IMR-90 (cell line): ENCODE data around the gene C11orf21. TPM values are rescaled to one million over a fixed set of nuclear protein-coding genes. Genes with fewer than 3 reads are reported as not detected.

ENCODE experiments used
- ATAC-seq: fragments of 200-7000 bp; cut with Tn5 transposase; 2 replicates; pipeline ENCODE4 v1.9.1; 2020; ENCODE audit warnings: low read depth, mild to moderate bottlenecking, moderate library complexity
- BruUV-seq: library from RNA; stranded (reverse); fragments of 400-500 nt; replicated peaks from 2 replicates; lab custom pipeline; 2021; lab: Mats Ljungman, UMichigan
- CTCF ChIA-PET: fragments of 300-600 bp; formaldehyde crosslinking; extraction: SDS; loops from one replicate; lab custom pipeline; 2021; ENCODE audit warnings: antibody characterized with exemption; lab: Yijun Ruan, JAX
- POLR2A ChIA-PET: fragments of 300-600 bp; sonication (Branson Sonifier 250); formaldehyde crosslinking; loops from one replicate; lab custom pipeline; 2022; ENCODE audit warnings: antibody characterized with exemption; ENCODE audit not compliant: unreplicated experiment; lab: Charles Lee
- DNase-seq: peaks from one replicate; pipeline ENCODE4 v3.0.0; 2013
- H2AFZ ChIP-seq: replicated peaks from 2 replicates; pipeline ENCODE3; 2013; ENCODE audit warnings: low read length, mild to moderate bottlenecking; ENCODE audit not compliant: poor library complexity
- H2AK5ac ChIP-seq: 2 replicates; pipeline ENCODE4 v1.6.1; 2013; ENCODE audit warnings: low read depth, low read length, inconsistent platforms
- H2AK9ac ChIP-seq: replicated peaks from 2 replicates; pipeline ENCODE3; 2013; ENCODE audit warnings: mild to moderate bottlenecking, low read depth, low read length, moderate library complexity; ENCODE audit not compliant: poor library complexity
- H2BK120ac ChIP-seq: 2 replicates; pipeline ENCODE4 v1.6.1; 2013; ENCODE audit warnings: low read depth, low read length, inconsistent platforms
- H2BK15ac ChIP-seq: 3 replicates; pipeline ENCODE4 v1.6.1; 2013; ENCODE audit warnings: low read depth, low read length, inconsistent platforms
- H2BK20ac ChIP-seq: 2 replicates; pipeline ENCODE4 v1.6.1; 2013; ENCODE audit warnings: low read depth, mild to moderate bottlenecking, inconsistent platforms, low read length, moderate library complexity
- H2BK5ac ChIP-seq: 2 replicates; pipeline ENCODE4 v1.6.1; 2013; ENCODE audit warnings: mild to moderate bottlenecking, low read depth, low read length, inconsistent platforms; ENCODE audit not compliant: poor library complexity, severe bottlenecking
- H3K14ac ChIP-seq: replicated peaks from 2 replicates; pipeline ENCODE4 v1.6.1; 2013; ENCODE audit warnings: low read depth, low read length, inconsistent platforms
- H3K18ac ChIP-seq: 2 replicates; pipeline ENCODE4 v1.6.1; 2013; ENCODE audit warnings: low read depth, low read length, control low read depth
- H3K23ac ChIP-seq: 2 replicates; pipeline ENCODE4 v1.6.1; 2013; ENCODE audit warnings: low read depth, low read length, inconsistent platforms
- H3K27ac ChIP-seq: 2 replicates; pipeline ENCODE4 v1.5.1; 2013; ENCODE audit warnings: mild to moderate bottlenecking, control low read depth, low read length; ENCODE audit not compliant: insufficient read depth
- H3K27me3 ChIP-seq: 2 replicates; pipeline ENCODE4 v1.6.1; 2013; ENCODE audit warnings: low read length; ENCODE audit not compliant: control insufficient read depth, insufficient read depth
- H3K36me3 ChIP-seq: 2 replicates; pipeline ENCODE4 v1.6.1; 2013; ENCODE audit warnings: low read length, mixed read lengths; ENCODE audit not compliant: control insufficient read depth, insufficient read depth
- H3K4ac ChIP-seq: 2 replicates; pipeline ENCODE4 v1.6.1; 2013; ENCODE audit warnings: low read depth, low read length, inconsistent platforms
- H3K4me1 ChIP-seq: 2 replicates; pipeline ENCODE4 v1.6.1; 2013; ENCODE audit warnings: low read length, mixed read lengths; ENCODE audit not compliant: control insufficient read depth, insufficient read depth
- H3K4me2 ChIP-seq: 2 replicates; pipeline ENCODE4 v1.6.1; 2013; ENCODE audit warnings: low read depth, mild to moderate bottlenecking, control low read depth, low read length, moderate library complexity
- H3K4me3 ChIP-seq: 2 replicates; pipeline ENCODE4 v1.5.1; 2013; ENCODE audit warnings: low read depth, mild to moderate bottlenecking, control low read depth, low read length, moderate library complexity; ENCODE audit not compliant: insufficient read depth
- H3K56ac ChIP-seq: 2 replicates; pipeline ENCODE4 v1.6.1; 2013; ENCODE audit warnings: low read length, inconsistent platforms; ENCODE audit not compliant: insufficient read depth; ENCODE audit errors: extremely low read depth
- H3K79me1 ChIP-seq, 2 experiments: 2 replicates each; pipeline ENCODE4 v1.6.1; 2013; ENCODE audit warnings: low read length in 2 of 2, inconsistent platforms in 1 of 2, low read depth in 1 of 2
- H3K9ac ChIP-seq: 2 replicates; pipeline ENCODE4 v1.6.1; 2013; ENCODE audit warnings: low read depth, low read length, control low read depth
- H3K9me1 ChIP-seq: 2 replicates; pipeline ENCODE4 v1.6.1; 2013; ENCODE audit warnings: low read length, inconsistent platforms; ENCODE audit not compliant: insufficient read depth
- H3K9me3 ChIP-seq: 2 replicates; pipeline ENCODE4 v1.6.1; 2013; ENCODE audit warnings: low read length; ENCODE audit not compliant: control insufficient read depth, insufficient read depth
- H4K20me1 ChIP-seq: 2 replicates; pipeline ENCODE4 v1.6.1; 2013; ENCODE audit warnings: low read length, inconsistent platforms; ENCODE audit not compliant: insufficient read depth
- H4K5ac ChIP-seq: 2 replicates; pipeline ENCODE4 v1.6.1; 2013; ENCODE audit warnings: mild to moderate bottlenecking, low read depth, low read length, control low read depth
- H4K8ac ChIP-seq, 2 experiments: 2 replicates each; pipeline ENCODE4 v1.6.1; 2013; ENCODE audit warnings: low read depth in 2 of 2, low read length in 2 of 2, control low read depth in 1 of 2, inconsistent platforms in 1 of 2
- H4K91ac ChIP-seq: 2 replicates; pipeline ENCODE4 v1.6.1; 2013; ENCODE audit warnings: low read depth, low read length, inconsistent platforms; ENCODE audit not compliant: insufficient read depth
- MXI1 ChIP-seq: IDR thresholded peaks from 2 replicates; pipeline ENCODE4 v1.6.1; 2012; ENCODE audit warnings: low read depth, mild to moderate bottlenecking, low read length, moderate library complexity, borderline replicate concordance
- SMC3 ChIP-seq: fragments of 150-350 bp; IDR thresholded peaks from 2 replicates; pipeline ENCODE4 v1.6.1; 2016; ENCODE audit warnings: low read depth, mild to moderate bottlenecking, antibody characterized with exemption, low read length, moderate library complexity
- WGBS, 2 experiments: methylation state at CpG; one replicate each; pipeline versions ENCODE4 v1.1.5 to v1.1.7; 2013; ENCODE audit warnings: missing lambda C conversion rate in 2 of 2; ENCODE audit not compliant: insufficient read length in 1 of 2; ENCODE audit errors: extremely low coverage in 2 of 2; 5-methylcytosine and 5-hydroxymethylcytosine counted together
- dilution Hi-C: fragments of 300-500 bp; cut with HindIII; formaldehyde crosslinking; loops from one replicate; pipeline ENCODE4 v1.14.3; 2018; ENCODE audit warnings: low sequenced_read_pairs; ENCODE audit not compliant: unreplicated experiment
- in situ Hi-C: fragments of 300-500 bp; cut with MboI; formaldehyde crosslinking; loops from 3 replicates; pipeline ENCODE4 v1.14.3; 2019; ENCODE audit warnings: low sequenced_read_pairs, inconsistent platforms, mixed read lengths
- intact Hi-C: fragments of 100-400 bp; cut with micrococcal nuclease; formaldehyde crosslinking; loops from 2 replicates; pipeline ENCODE4 v1.10.0; 2022
- polyA plus RNA-seq, 3 experiments: library from polyadenylated mRNA; depleted of rRNA; stranded (reverse); fragments of >200 nt; gene quantifications; 2 replicates each; pipeline ENCODE4 v1.2.3, GENCODE V29; 2012; ENCODE audit warnings: low replicate concordance in 1 of 3
- total RNA-seq: library from RNA; depleted of rRNA; stranded (reverse); fragments of >200 nt; gene quantifications from 2 replicates; pipeline ENCODE4 v1.2.3, GENCODE V29; 2012

Gene C11orf21
- total and polyA plus RNA-seq, 2 of the 4 experiments (the other 2 are of a cell fraction): not detected

- no peak overlapping the region for H2AFZ ChIP-seq
- intact Hi-C loops: no loop called here
- in situ Hi-C loops: no loop called here
- no peak overlapping the region for H4K91ac ChIP-seq
- dilution Hi-C loops: no loop called here
- H3K9me1 ChIP-seq: no peaks in the 10 kb centered on the region
- no peak overlapping the region for H3K23ac ChIP-seq
- H2BK15ac ChIP-seq: no peak overlapping the region
- peaks cover 10% of the 10 kb centered on the region for H3K27me3 ChIP-seq
- no peaks in the 10 kb centered on the region for H3K9me3 ChIP-seq
- ATAC-seq (no peak), DNase-seq (no peak)
- H2BK20ac ChIP-seq: no peak overlapping the region
- H3K18ac ChIP-seq: no peak overlapping the region
- WGBS, 2 experiments: 40% methylated on average over 1 of the region's 4 CpGs; no CpG with 5 or more reads in 1 of the 2 experiments
- no peak overlapping the region for H3K56ac ChIP-seq
- H3K4me3 ChIP-seq: no peak overlapping the region
- no peak overlapping the region for H2BK120ac ChIP-seq
- ChIA-PET CTCF (no interaction called here), POLR2A (interaction anchor here (0.7 kb wide), 1 partner anchor 379 kb away, joined by 4 read pairs; no protein-coding TSS in a partner anchor)
- H2BK5ac ChIP-seq: no peak overlapping the region
- H4K8ac ChIP-seq: no peak overlapping the region
- no peak overlapping the region for H3K4ac ChIP-seq
- H3K9ac ChIP-seq: no peak overlapping the region
- TF ChIP-seq MXI1 (no peak), SMC3 (no peak)
- no peaks in the 10 kb centered on the region for H3K36me3 ChIP-seq
- no peaks in the 10 kb centered on the region for H3K79me1 ChIP-seq
- H3K27ac ChIP-seq: no peak overlapping the region
- no peak overlapping the region for H4K5ac ChIP-seq
- H3K4me2 ChIP-seq: no peak overlapping the region
- peak overlapping the region; percentile 24 for H2AK9ac ChIP-seq
- H3K4me1 ChIP-seq: no peaks in the 10 kb centered on the region; the same call in 1 of the 2 replicates
- H3K14ac ChIP-seq: no peak overlapping the region
- BruUV-seq: no TSS peak
- no peak overlapping the region for H2AK5ac ChIP-seq
- H4K20me1 ChIP-seq: no peaks in the 10 kb centered on the region
Observed at GRCh38 chr11:2325123-2325522, 23.4 kb upstream of the C11orf21 start.
